HepG2 (cell line): ENCODE measurements around the gene POU2AF2. TPM values are rescaled to one million over a fixed set of nuclear protein-coding genes. Genes with fewer than 3 reads are reported as not detected.

Experiments
- ATAC-seq: fragments of 200-7000 bp; cut with Tn5 transposase; 3 replicates; pipeline ENCODE4 v1.9.1; 2020; ENCODE audit warnings: mild to moderate bottlenecking, moderate library complexity
- BruUV-seq: library from RNA; stranded (reverse); fragments of 400-500 nt; replicated peaks from 2 replicates; lab custom pipeline; 2021; lab: Mats Ljungman, UMichigan
- CTCF ChIA-PET: fragments of 300-600 bp; formaldehyde crosslinking; extraction: SDS; loops from one replicate; lab custom pipeline; 2021; ENCODE audit warnings: low total read pairs, inconsistent platforms, low intra/inter-chr PET ratio; lab: Yijun Ruan, JAX
- POLR2A ChIA-PET: fragments of 350-600 bp; sonication (Branson Sonifier 250); formaldehyde crosslinking; loops from one replicate; lab custom pipeline; 2020; ENCODE audit warnings: antibody characterized with exemption, inconsistent platforms; lab: Yijun Ruan, JAX
- DNase-seq: peaks from one replicate; pipeline ENCODE4 v3.0.0-alpha.2; 2015; ENCODE audit warnings: low spot score
- FAIRE-seq: peaks from 3 replicates; lab custom pipeline; 2011; peaks lifted over from hg19 to GRCh38; lab: Jason Lieb, UNC
- H2AFZ ChIP-seq: one replicate; pipeline ENCODE4 v1.6.1; 2011; ENCODE audit warnings: low read length, inconsistent platforms
- H3K27ac ChIP-seq: fragments of 300-600 bp; 3 replicates; pipeline ENCODE4 v1.8.0; 2011; ENCODE audit warnings: mixed run types, mild to moderate bottlenecking, mixed read lengths, low read length, inconsistent platforms; ENCODE audit not compliant: insufficient read depth; ENCODE audit errors: extremely low read length
- H3K27me3 ChIP-seq, 2 experiments: fragments of 200-600 bp in 1 of 2; 2 replicates in 1 of 2; 3 replicates in 1 of 2; pipeline versions ENCODE4 v1.6.0 to v1.8.0; 2011; ENCODE audit warnings: low read length in 2 of 2, mild to moderate bottlenecking in 2 of 2, moderate library complexity in 2 of 2, inconsistent platforms in 1 of 2; ENCODE audit not compliant: insufficient read depth in 2 of 2, control insufficient read depth in 1 of 2
- H3K36me3 ChIP-seq, 2 experiments: fragments of 200-600 bp in 1 of 2; replicated peaks in 1 of 2; 2 replicates in 1 of 2; 3 replicates in 1 of 2; pipeline versions ENCODE4 v1.5.1 to v1.8.0; 2011; ENCODE audit warnings: low read length in 2 of 2, inconsistent platforms in 1 of 2; ENCODE audit not compliant: insufficient read depth in 2 of 2, control insufficient read depth in 1 of 2
- H3K4me1 ChIP-seq: 2 replicates; pipeline ENCODE4 v1.5.1; 2012; ENCODE audit warnings: low read length, inconsistent platforms; ENCODE audit not compliant: insufficient read depth
- H3K4me2 ChIP-seq: 2 replicates; pipeline ENCODE4 v1.6.0; 2011; ENCODE audit warnings: low read depth, low read length, inconsistent platforms
- H3K4me3 ChIP-seq, 3 experiments: fragments of 200-600 bp in 1 of 3; sonication (generic), shearing (Covaris generic) in 1 of 3; replicated peaks in 1 of 3; 2 replicates each; pipeline ENCODE4 v1.5.1; 2011 to 2016; ENCODE audit warnings: low read length in 3 of 3, inconsistent platforms in 2 of 3, low read depth in 2 of 3, mild to moderate bottlenecking in 2 of 3, control low read depth in 1 of 3, mixed read lengths in 1 of 3; ENCODE audit not compliant: insufficient read depth in 1 of 3
- H3K79me2 ChIP-seq: one replicate; pipeline ENCODE4 v1.6.1; 2011; ENCODE audit warnings: low read length, inconsistent platforms; ENCODE audit not compliant: insufficient read depth
- H3K9ac ChIP-seq: 2 replicates; pipeline ENCODE4 v1.6.0; 2011; ENCODE audit warnings: mild to moderate bottlenecking, low read depth, low read length, inconsistent platforms; ENCODE audit not compliant: insufficient read depth
- H3K9me3 ChIP-seq: 2 replicates; pipeline ENCODE4 v1.5.1; 2012; ENCODE audit warnings: mild to moderate bottlenecking, low read length
- H4K20me1 ChIP-seq: 2 replicates; pipeline ENCODE4 v1.6.0; 2011; ENCODE audit warnings: inconsistent platforms, mild to moderate bottlenecking, low read length, moderate library complexity; ENCODE audit not compliant: insufficient read depth
- ARID2 ChIP-seq: sonication (generic); formaldehyde crosslinking; IDR thresholded peaks from 2 replicates; pipeline ENCODE4 v1.8.1; 2022; ENCODE audit warnings: mild to moderate bottlenecking, missing genetic modification reagents, borderline replicate concordance
- ELK4 ChIP-seq: sonication (generic); formaldehyde crosslinking; IDR thresholded peaks from 2 replicates; pipeline ENCODE4 v1.9.0; 2021; ENCODE audit warnings: missing genetic modification reagents, borderline replicate concordance
- HMG20B ChIP-seq: conservative IDR thresholded peaks from 2 replicates; pipeline ENCODE4 v1.6.1; 2016; ENCODE audit warnings: missing genetic modification reagents, missing compliant biosample characterization
- HMGXB3 ChIP-seq: sonication (generic); formaldehyde crosslinking; IDR thresholded peaks from 2 replicates; pipeline ENCODE4 v1.4.0; 2020; ENCODE audit warnings: missing genetic modification reagents, borderline replicate concordance
- IKZF1 ChIP-seq: fragments of 450-650 bp; IDR thresholded peaks from 2 replicates; pipeline ENCODE4 v1.7.1; 2016
- KAT8 ChIP-seq: IDR thresholded peaks from 2 replicates; pipeline ENCODE4 v1.6.1; 2016; ENCODE audit warnings: missing genetic modification reagents, missing compliant biosample characterization
- MED1 ChIP-seq: sonication (generic); formaldehyde crosslinking; IDR thresholded peaks from 2 replicates; pipeline ENCODE4 v1.4.0; 2020; ENCODE audit warnings: missing genetic modification reagents
- MIER3 ChIP-seq: IDR thresholded peaks from 2 replicates; pipeline ENCODE4 v1.6.1; 2016; ENCODE audit warnings: missing compliant biosample characterization, borderline replicate concordance
- POLR2A ChIP-seq, 2 experiments: IDR thresholded peaks; 2 replicates each; pipeline ENCODE4 v1.6.1; 2011; ENCODE audit warnings: low read depth in 2 of 2, low read length in 2 of 2, mild to moderate bottlenecking in 1 of 2, moderate library complexity in 1 of 2; ENCODE audit not compliant: insufficient read depth in 1 of 2
- TFAP4 ChIP-seq: sonication (generic); IDR thresholded peaks from 2 replicates; pipeline ENCODE4 v1.6.1; 2016; ENCODE audit warnings: low read depth, borderline replicate concordance
- ZNF205 ChIP-seq: IDR thresholded peaks from 2 replicates; pipeline ENCODE4 v1.6.1; 2018; ENCODE audit warnings: missing biosample characterization, missing genetic modification reagents
- ZNF33A ChIP-seq: sonication (generic); formaldehyde crosslinking; IDR thresholded peaks from 2 replicates; pipeline ENCODE4 v1.5.1; 2020; ENCODE audit warnings: missing genetic modification reagents, mild to moderate bottlenecking, moderate library complexity, borderline replicate concordance
- ZNF468 ChIP-seq: sonication (generic); formaldehyde crosslinking; IDR thresholded peaks from 2 replicates; pipeline ENCODE4 v1.8.0; 2022; ENCODE audit warnings: mild to moderate bottlenecking, moderate library complexity, missing genetic modification reagents
- ZNF501 ChIP-seq: sonication (generic); formaldehyde crosslinking; IDR thresholded peaks from 2 replicates; pipeline ENCODE4 v1.5.1; 2020; ENCODE audit warnings: mild to moderate bottlenecking, moderate library complexity, missing genetic modification reagents
- ZNF850 ChIP-seq: sonication (generic); formaldehyde crosslinking; conservative IDR thresholded peaks from 2 replicates; pipeline ENCODE4 v1.9.0; 2021; ENCODE audit warnings: mild to moderate bottlenecking, missing genetic modification reagents
- WGBS: methylation state at CpG from one replicate; pipeline ENCODE4 v1.1.6; 2017; ENCODE audit warnings: low lambda C conversion rate; 5-methylcytosine and 5-hydroxymethylcytosine counted together
- in situ Hi-C: cut with HindIII; loops from 2 replicates; pipeline ENCODE4 v1.10.0; 2017; ENCODE audit warnings: low pct_unique_long_range_greater_than_20kb; ENCODE audit not compliant: extremely low pct_ligation_motif_present
- intact Hi-C: fragments of 100-400 bp; cut with micrococcal nuclease; formaldehyde crosslinking; loops from one replicate; pipeline ENCODE4 v1.10.0; 2022; ENCODE audit not compliant: unreplicated experiment
- polyA plus RNA-seq, 8 experiments: library from polyadenylated mRNA; depleted of rRNA in 3 of 8; stranded (reverse) in 7 of 8; unstranded in 1 of 8; fragments of >200 nt; fragmentation: Illumina TruSeq in 4 of 8; extraction: Trizol in 4 of 8; gene quantifications; 2 replicates each; pipeline versions ENCODE4 v1.2.1 to v1.2.3, GENCODE V29; 2011 to 2016; ENCODE audit warnings: low read depth in 4 of 8, missing spikeins in 1 of 8, mixed read lengths in 1 of 8; ENCODE audit not compliant: insufficient read depth in 1 of 8
- total RNA-seq, 5 experiments: library from RNA; depleted of rRNA; stranded (reverse); fragments of >200 nt; fragmentation: Illumina TruSeq; extraction: Trizol; gene quantifications; 2 replicates each; pipeline ENCODE4 v1.2.3, GENCODE V29; 2016; ENCODE audit warnings: low read depth in 1 of 5

The POU2AF2 gene
- total and polyA plus RNA-seq, 2 of the 13 experiments (the other 11 are each of a cell fraction or from before 2014, with no cell fraction given): 0.11 TPM; not detected in 1

- Histone ChIP-seq H3K9ac (peak overlapping the region; percentile 93; the same call in 1 of the 2 replicates), H2AFZ (no peak overlapping the region), H3K9me3 (no peaks in the 10 kb centered on the region), H3K4me2 (peak overlapping the region; percentile 79), H3K79me2 (peaks cover 16% of the 10 kb centered on the region), H3K27me3 (no peaks in the 10 kb centered on the region), H3K4me3 (peak overlapping the region in 2 of 3 experiments; percentile 62 to 78; a peak in 2 of 6 replicates), H3K36me3 (no peaks in the 10 kb centered on the region), H3K4me1 (peaks cover 67% of the 10 kb centered on the region), H4K20me1 (no peaks in the 10 kb centered on the region), H3K27ac (peak overlapping the region; percentile 24)
- no TSS peak for BruUV-seq
- no peak for DNase-seq
- no peak for FAIRE-seq
- intact Hi-C loops: no loop called here
- 83% methylated on average over 4 of the region's 5 CpGs for WGBS
- ChIA-PET POLR2A (interaction anchor here (2.0 to 6.9 kb wide), 2 partner anchors 19 to 34 kb away, joined by 7 to 102 read pairs; no protein-coding TSS in a partner anchor), CTCF (interaction anchor here (5.7 kb wide), 1 partner anchor 122 kb away, joined by 51 read pairs; no protein-coding TSS in a partner anchor)
- TF ChIP-seq POLR2A (IDR thresholded peaks at IDR 0.05; ENCODE audit: insufficient read depth in 1 of 2, low read depth in 2 of 2, low read length in 2 of 2): 0 out of 4 replicates have a peak, but pooled peaks of 1 of the 2 experiments have one; percentile 22
- TF ChIP-seq ZNF33A: no peak
- no peak for TF ChIP-seq ELK4 (CRISPR knock-in tag)
- 0 out of 2 replicates have a peak, but pooled peaks have one; percentile 10 for TF ChIP-seq MED1 (CRISPR knock-in tag)
- TF ChIP-seq IKZF1: no peak
- TF ChIP-seq ZNF501 (CRISPR knock-in tag): 0 out of 2 replicates have a peak, but pooled peaks have one; percentile 28
- no peak for TF ChIP-seq HMG20B
- TF ChIP-seq KAT8 (CRISPR knock-in tag): no peak
- peak; percentile 5; the same call in 1 of the 2 replicates for TF ChIP-seq TFAP4
- no peak for TF ChIP-seq ARID2 (CRISPR knock-in tag)
- no peak for TF ChIP-seq HMGXB3 (CRISPR knock-in tag)
- peak; percentile 95; the same call in 1 of the 2 replicates for TF ChIP-seq ZNF205 (CRISPR knock-in tag)
- no peak for TF ChIP-seq ZNF850 (CRISPR knock-in tag)
- TF ChIP-seq MIER3: no peak
- TF ChIP-seq ZNF468 (CRISPR knock-in tag): no peak
- no peak for ATAC-seq
- in situ Hi-C loops: no loop called here
These were observed 55.7 kb downstream of the POU2AF2 start for GRCh38 chr11:111301004-111301841.
